Neural progenitor cell (in vitro differentiated cells): ENCODE data around the gene FLT3. TPM values are rescaled to one million over a fixed set of nuclear protein-coding genes. Genes with fewer than 3 reads are reported as not detected.

ENCODE experiments used
- DNase-seq: peaks from one replicate; pipeline ENCODE4 v3.0.0-alpha.2; 2016; ENCODE audit warnings: low spot score
- H2AFZ ChIP-seq: fragments of 200-600 bp; sonication (generic); replicated peaks from 2 replicates; pipeline ENCODE4 v1.6.1; 2016; ENCODE audit warnings: antibody characterized with exemption
- H3F3A ChIP-seq: fragments of 200-600 bp; sonication (generic); 2 replicates; pipeline ENCODE4 v1.6.1; 2016; ENCODE audit warnings: antibody characterized with exemption, low read depth
- H3K27ac ChIP-seq: fragments of 200-600 bp; sonication (generic); 2 replicates; pipeline ENCODE4 v1.5.1; 2016; ENCODE audit warnings: mild to moderate bottlenecking
- H3K27me3 ChIP-seq: fragments of 200-600 bp; sonication (generic); 2 replicates; pipeline ENCODE4 v1.6.1; 2016; ENCODE audit warnings: mild to moderate bottlenecking, moderate library complexity
- H3K36me3 ChIP-seq: fragments of 200-600 bp; sonication (generic); 2 replicates; pipeline ENCODE4 v1.5.1; 2016
- H3K4me1 ChIP-seq: fragments of 200-600 bp; sonication (generic); 2 replicates; pipeline ENCODE4 v1.6.1; 2016; ENCODE audit warnings: mixed run types
- H3K4me2 ChIP-seq: fragments of 200-600 bp; sonication (generic); 2 replicates; pipeline ENCODE4 v1.6.1; 2016
- H3K4me3 ChIP-seq: fragments of 200-600 bp; sonication (generic); 2 replicates; pipeline ENCODE4 v1.5.1; 2016
- H3K79me2 ChIP-seq: fragments of 200-600 bp; sonication (generic); 2 replicates; pipeline ENCODE4 v1.6.1; 2016; ENCODE audit warnings: low read depth
- H3K9ac ChIP-seq: fragments of 200-600 bp; sonication (generic); 2 replicates; pipeline ENCODE4 v1.6.1; 2016
- H3K9me3 ChIP-seq: fragments of 200-600 bp; sonication (generic); 2 replicates; pipeline ENCODE4 v1.5.1; 2016; ENCODE audit warnings: low read depth
- H4K20me1 ChIP-seq: fragments of 200-600 bp; sonication (generic); 2 replicates; pipeline ENCODE4 v1.6.1; 2016; ENCODE audit warnings: low read depth
- H3K27ac Mint-ChIP-seq: 3 replicates; pipeline ENCODE4 v1.8.0; 2021; ENCODE audit warnings: mixed read lengths
- H3K27me3 Mint-ChIP-seq: 2 replicates; pipeline ENCODE4 v1.8.0; 2022; ENCODE audit warnings: low read depth, mild to moderate bottlenecking, inconsistent platforms, moderate library complexity, mixed read lengths; ENCODE audit not compliant: insufficient read depth
- H3K36me3 Mint-ChIP-seq: 3 replicates; pipeline ENCODE4 v1.8.0; 2021; ENCODE audit warnings: mixed read lengths
- H3K4me1 Mint-ChIP-seq: 3 replicates; pipeline ENCODE4 v1.8.0; 2021; ENCODE audit warnings: mixed read lengths
- H3K4me3 Mint-ChIP-seq: 3 replicates; pipeline ENCODE4 v1.8.0; 2021; ENCODE audit warnings: mild to moderate bottlenecking, moderate library complexity, mixed read lengths
- H3K9me3 Mint-ChIP-seq: 3 replicates; pipeline ENCODE4 v1.8.0; 2020; ENCODE audit warnings: mixed read lengths
- EZH2 ChIP-seq: fragments of 200-600 bp; sonication (generic); IDR thresholded peaks from 2 replicates; pipeline ENCODE4 v1.6.1; 2017; ENCODE audit warnings: antibody characterized with exemption, mild to moderate bottlenecking, moderate library complexity
- EZH2phosphoT487 ChIP-seq: fragments of 200-600 bp; sonication (generic); IDR thresholded peaks from 2 replicates; pipeline ENCODE4 v1.6.1; 2017; ENCODE audit warnings: antibody characterized with exemption
- total RNA-seq: library from RNA; depleted of rRNA; stranded (reverse); fragments of >200 nt; gene quantifications from 2 replicates; pipeline ENCODE4 v1.2.3, GENCODE V29; 2015; ENCODE audit warnings: low replicate concordance
- TF ChIP-seq, protein P1 (sequence below): fragments of 200-600 bp; sonication (generic); IDR thresholded peaks from 2 replicates; pipeline ENCODE4 v1.5.1; 2017; ENCODE audit warnings: antibody characterized with exemption, mild to moderate bottlenecking

Gene FLT3
- total RNA-seq, 1 donor from 2014 or later = 0.58 TPM

- no peaks in the 10 kb centered on the region for H3K36me3 Mint-ChIP-seq
- TF ChIP-seq EZH2 (no peak), EZH2phosphoT487 (no peak)
- TF ChIP-seq, protein P1, sequence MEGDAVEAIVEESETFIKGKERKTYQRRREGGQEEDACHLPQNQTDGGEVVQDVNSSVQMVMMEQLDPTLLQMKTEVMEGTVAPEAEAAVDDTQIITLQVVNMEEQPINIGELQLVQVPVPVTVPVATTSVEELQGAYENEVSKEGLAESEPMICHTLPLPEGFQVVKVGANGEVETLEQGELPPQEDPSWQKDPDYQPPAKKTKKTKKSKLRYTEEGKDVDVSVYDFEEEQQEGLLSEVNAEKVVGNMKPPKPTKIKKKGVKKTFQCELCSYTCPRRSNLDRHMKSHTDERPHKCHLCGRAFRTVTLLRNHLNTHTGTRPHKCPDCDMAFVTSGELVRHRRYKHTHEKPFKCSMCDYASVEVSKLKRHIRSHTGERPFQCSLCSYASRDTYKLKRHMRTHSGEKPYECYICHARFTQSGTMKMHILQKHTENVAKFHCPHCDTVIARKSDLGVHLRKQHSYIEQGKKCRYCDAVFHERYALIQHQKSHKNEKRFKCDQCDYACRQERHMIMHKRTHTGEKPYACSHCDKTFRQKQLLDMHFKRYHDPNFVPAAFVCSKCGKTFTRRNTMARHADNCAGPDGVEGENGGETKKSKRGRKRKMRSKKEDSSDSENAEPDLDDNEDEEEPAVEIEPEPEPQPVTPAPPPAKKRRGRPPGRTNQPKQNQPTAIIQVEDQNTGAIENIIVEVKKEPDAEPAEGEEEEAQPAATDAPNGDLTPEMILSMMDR = no peak
- H3K4me1 Mint-ChIP-seq = peaks cover 2% of the 10 kb centered on the region
- DNase-seq = peak; percentile 61
- H3K4me1 ChIP-seq = peaks cover 6% of the 10 kb centered on the region
- peaks cover 3% of the 10 kb centered on the region for H3K9me3 Mint-ChIP-seq
- H3K36me3 ChIP-seq = no peaks in the 10 kb centered on the region
- peak overlapping the region; percentile 26 for H3K4me3 ChIP-seq
- no peak overlapping the region for H3K9ac ChIP-seq
- peaks cover 30% of the 10 kb centered on the region for H3F3A ChIP-seq
- no peak overlapping the region for H3K27ac ChIP-seq
- H3K79me2 ChIP-seq = no peaks in the 10 kb centered on the region
- H3K4me2 ChIP-seq = peak overlapping the region; percentile 53
- no peak overlapping the region for H2AFZ ChIP-seq
- H3K27ac Mint-ChIP-seq = no peak overlapping the region
- H3K27me3 ChIP-seq = peaks cover 100% of the 10 kb centered on the region
- peaks cover 96% of the 10 kb centered on the region for H4K20me1 ChIP-seq
- no peaks in the 10 kb centered on the region for H3K9me3 ChIP-seq
- H3K27me3 Mint-ChIP-seq = peaks cover 88% of the 10 kb centered on the region
- H3K4me3 Mint-ChIP-seq = peak overlapping the region; percentile 11
These were observed 121.9 kb downstream of the FLT3 start for GRCh38 chr13:27978301-27978968.

DNA sequence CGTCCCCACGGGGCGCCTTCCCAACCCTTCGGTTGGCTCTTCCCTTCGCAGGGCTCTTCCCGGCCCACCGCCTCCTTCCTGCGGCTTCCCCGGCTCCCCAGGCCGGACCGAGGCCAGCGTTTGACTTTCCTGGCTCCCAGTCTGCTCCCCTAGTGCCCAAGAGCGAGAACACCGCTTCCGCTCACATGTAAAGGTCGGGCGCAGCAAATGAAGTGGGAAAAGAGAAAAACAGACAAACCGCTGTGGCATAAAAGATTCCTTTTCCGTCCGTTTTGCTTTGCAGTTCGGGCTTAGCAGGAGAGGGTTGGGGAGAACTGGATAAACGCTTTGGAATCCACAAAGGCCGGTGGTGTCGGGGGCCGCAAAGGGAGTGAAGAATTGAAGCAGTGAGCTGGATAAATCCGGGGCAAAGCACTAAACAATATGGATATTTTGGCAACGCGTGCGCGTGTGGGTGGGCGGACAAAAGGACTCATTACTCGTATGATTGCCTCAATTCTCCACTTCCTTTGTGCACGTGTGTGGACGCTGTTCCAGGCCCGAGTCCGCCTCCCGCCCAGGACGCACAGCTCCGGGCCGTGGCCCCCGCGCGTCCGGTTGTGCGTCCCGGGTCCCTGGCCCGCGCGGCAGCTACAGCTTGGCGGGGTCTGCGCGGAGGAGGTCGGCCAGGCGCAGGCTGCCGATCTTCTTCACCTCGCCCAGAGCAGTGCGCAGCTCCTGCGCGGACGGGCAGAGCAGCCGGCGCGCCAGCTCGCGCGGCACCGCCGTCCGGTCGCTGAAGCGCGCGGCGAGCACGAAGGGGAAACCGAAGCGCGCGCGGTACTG, 122.7 kb downstream of the FLT3 start:
- peak overlapping the region; percentile 53 for H3K4me2 ChIP-seq
- DNase-seq = peak; percentile 77
- H3K9me3 Mint-ChIP-seq = peaks cover 3% of the 10 kb centered on the region
- H3K36me3 ChIP-seq = no peaks in the 10 kb centered on the region
- H3K27me3 Mint-ChIP-seq = peaks cover 88% of the 10 kb centered on the region
- no peaks in the 10 kb centered on the region for H3K36me3 Mint-ChIP-seq
- peak; percentile 96 for TF ChIP-seq EZH2phosphoT487
- peak; percentile 99 for TF ChIP-seq EZH2
- TF ChIP-seq, protein P1 = peak; percentile 23
- no peak overlapping the region for H3K27ac ChIP-seq
- no peaks in the 10 kb centered on the region for H3K79me2 ChIP-seq
- H3K9me3 ChIP-seq = no peaks in the 10 kb centered on the region
- peak overlapping the region; percentile 26 for H3K4me3 ChIP-seq
- peaks cover 35% of the 10 kb centered on the region for H3F3A ChIP-seq
- no peak overlapping the region for H3K9ac ChIP-seq
- peaks cover 9% of the 10 kb centered on the region for H3K4me1 ChIP-seq
- no peak overlapping the region for H2AFZ ChIP-seq
- H3K4me3 Mint-ChIP-seq = peak overlapping the region; percentile 11
- H3K27ac Mint-ChIP-seq = no peak overlapping the region
- H4K20me1 ChIP-seq = peaks cover 94% of the 10 kb centered on the region
- peaks cover 2% of the 10 kb centered on the region for H3K4me1 Mint-ChIP-seq
- H3K27me3 ChIP-seq = peaks cover 100% of the 10 kb centered on the region

DNA sequence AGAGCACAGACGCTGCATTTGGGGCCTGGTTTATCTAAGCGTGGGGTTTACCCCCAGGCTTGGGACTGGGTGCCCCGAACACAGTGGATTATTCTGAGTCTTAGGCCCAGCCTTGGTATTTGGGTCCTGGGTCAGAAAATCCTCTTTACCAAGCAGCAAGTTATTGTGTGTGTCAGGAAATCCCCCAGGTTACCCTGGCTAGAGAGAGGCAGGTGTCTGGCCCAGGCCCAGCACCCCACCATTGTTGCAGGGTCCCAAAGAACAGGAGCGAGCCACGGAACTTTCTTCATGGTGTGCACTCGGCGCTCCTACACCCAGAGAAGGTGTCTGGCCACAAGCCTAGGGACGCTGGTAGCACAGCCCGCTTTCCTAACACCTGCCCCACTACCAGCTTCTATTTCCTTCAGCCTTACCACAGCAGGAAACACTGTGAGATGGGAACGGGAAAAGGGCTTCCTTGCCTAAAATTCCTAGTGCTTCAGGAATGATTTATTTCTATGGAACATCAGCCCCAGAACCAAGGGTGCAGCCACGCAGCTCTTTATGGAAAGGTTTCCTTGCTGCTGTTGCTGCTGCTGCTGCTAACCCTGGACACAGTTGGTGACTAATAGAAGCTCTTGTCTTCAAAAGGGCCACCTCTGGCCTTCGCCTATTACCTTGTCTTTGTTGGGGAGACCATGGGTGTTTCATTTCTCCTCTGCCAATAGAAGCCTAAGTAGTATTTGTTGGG, 123.8 kb downstream of the FLT3 start:
- H3K27ac Mint-ChIP-seq = no peak overlapping the region
- Histone ChIP-seq H3K27me3 (peaks cover 100% of the 10 kb centered on the region), H3K79me2 (no peaks in the 10 kb centered on the region), H3K4me3 (no peak overlapping the region), H3K9me3 (no peaks in the 10 kb centered on the region), H3K4me2 (no peak overlapping the region), H2AFZ (no peak overlapping the region), H3F3A (peaks cover 47% of the 10 kb centered on the region), H3K27ac (no peak overlapping the region), H3K9ac (no peak overlapping the region), H4K20me1 (peaks cover 94% of the 10 kb centered on the region), H3K4me1 (peaks cover 20% of the 10 kb centered on the region), H3K36me3 (no peaks in the 10 kb centered on the region)
- no peak overlapping the region for H3K4me3 Mint-ChIP-seq
- H3K36me3 Mint-ChIP-seq = no peaks in the 10 kb centered on the region
- H3K9me3 Mint-ChIP-seq = peaks cover 3% of the 10 kb centered on the region
- peaks cover 3% of the 10 kb centered on the region for H3K4me1 Mint-ChIP-seq
- peaks cover 86% of the 10 kb centered on the region for H3K27me3 Mint-ChIP-seq
- TF ChIP-seq EZH2phosphoT487 (no peak), EZH2 (no peak)
- TF ChIP-seq, protein P1 = no peak
- DNase-seq = no peak
